GM21390 (cell line): ENCODE data around the gene SAMD4B.
A peak's percentile ranks its signal among the peaks of the same experiment; 100 is the strongest.
"Not testable (repeated sequence)": the region's sequence is repeated elsewhere in the genome, so short reads cannot be mapped to it uniquely, and the experiment has no call there.

Experiments
- ATAC-seq: cut with Tn5 transposase; IDR thresholded peaks from one replicate; pipeline ENCODE4 v1.9.1; 2021; ENCODE audit not compliant: unreplicated experiment

Gene SAMD4B, protein sequence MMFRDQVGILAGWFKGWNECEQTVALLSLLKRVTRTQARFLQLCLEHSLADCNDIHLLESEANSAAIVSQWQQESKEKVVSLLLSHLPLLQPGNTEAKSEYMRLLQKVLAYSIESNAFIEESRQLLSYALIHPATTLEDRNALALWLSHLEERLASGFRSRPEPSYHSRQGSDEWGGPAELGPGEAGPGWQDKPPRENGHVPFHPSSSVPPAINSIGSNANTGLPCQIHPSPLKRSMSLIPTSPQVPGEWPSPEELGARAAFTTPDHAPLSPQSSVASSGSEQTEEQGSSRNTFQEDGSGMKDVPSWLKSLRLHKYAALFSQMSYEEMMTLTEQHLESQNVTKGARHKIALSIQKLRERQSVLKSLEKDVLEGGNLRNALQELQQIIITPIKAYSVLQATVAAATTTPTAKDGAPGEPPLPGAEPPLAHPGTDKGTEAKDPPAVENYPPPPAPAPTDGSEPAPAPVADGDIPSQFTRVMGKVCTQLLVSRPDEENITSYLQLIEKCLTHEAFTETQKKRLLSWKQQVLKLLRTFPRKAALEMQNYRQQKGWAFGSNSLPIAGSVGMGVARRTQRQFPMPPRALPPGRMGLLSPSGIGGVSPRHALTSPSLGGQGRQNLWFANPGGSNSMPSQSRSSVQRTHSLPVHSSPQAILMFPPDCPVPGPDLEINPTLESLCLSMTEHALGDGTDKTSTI

DNA sequence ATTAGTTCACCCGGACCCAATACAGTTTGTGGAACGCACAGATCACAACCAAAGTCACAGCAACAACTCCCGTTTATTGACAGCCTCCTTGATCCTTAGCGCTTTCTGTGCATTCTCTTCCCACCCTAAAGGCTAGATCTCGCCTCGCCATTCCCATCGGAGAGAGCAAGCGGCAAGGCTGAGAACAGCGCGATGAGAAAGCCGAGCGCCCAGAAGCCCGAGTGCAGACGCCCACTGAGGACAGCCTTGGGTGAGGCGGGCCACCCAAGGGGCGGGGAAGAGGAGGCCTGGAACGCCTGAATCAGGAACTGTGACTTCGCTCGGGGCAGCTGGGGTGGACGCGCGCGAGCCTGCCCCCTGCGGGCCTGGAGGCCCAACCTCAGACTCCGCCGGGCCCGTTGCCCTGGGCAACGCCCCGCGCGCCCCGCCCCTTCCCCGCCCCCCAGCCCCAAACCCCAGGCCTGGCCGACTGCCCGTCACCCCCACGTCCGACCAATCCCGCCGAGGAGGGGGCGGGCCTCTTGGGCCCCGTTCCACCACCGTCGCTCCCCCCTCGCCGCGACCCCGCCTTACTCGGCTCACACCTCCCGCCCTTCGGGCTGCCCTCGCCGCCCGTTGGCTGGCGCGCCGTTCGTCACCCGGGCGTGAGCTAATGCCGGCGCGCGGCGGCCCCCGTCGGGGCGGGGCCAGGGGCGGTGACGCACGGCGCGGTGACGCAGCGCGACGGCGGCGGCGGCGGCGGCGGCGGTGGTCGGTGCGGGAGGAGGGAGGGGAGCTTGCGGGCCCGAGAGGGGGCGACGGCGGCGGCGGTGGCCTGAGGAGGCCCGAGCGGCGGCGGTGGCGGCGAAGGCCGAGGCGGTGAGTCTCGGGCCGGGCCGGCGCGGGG lies at the start of gene SAMD4B:
TSS of gene SAMD4B (plus strand) at position 703 of the 886 bp plus-strand sequence. CDS start 14,473 bp downstream, outside the sequence.
- ATAC-seq: peak; percentile 86

DNA sequence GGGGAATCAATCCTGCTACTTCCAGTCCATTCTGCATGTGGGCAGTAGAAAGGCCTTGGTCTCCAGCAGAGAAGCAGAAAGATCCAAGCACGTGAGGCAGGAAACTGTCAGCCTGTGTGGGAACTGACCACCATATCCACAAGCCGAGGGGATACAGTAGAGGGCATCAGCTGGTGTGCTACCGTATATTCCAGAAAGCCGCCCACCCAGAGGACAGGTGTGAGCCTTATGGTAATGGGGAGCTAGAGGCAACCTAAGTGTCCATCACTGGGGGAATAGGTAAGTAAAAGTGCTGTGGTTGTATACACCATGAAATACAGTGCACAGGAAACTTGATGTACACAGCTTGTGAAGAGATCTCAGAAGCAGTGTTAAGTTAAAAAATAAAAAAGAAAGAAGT lies 48.8 kb upstream of the SAMD4B start:
- no peak for ATAC-seq

DNA sequence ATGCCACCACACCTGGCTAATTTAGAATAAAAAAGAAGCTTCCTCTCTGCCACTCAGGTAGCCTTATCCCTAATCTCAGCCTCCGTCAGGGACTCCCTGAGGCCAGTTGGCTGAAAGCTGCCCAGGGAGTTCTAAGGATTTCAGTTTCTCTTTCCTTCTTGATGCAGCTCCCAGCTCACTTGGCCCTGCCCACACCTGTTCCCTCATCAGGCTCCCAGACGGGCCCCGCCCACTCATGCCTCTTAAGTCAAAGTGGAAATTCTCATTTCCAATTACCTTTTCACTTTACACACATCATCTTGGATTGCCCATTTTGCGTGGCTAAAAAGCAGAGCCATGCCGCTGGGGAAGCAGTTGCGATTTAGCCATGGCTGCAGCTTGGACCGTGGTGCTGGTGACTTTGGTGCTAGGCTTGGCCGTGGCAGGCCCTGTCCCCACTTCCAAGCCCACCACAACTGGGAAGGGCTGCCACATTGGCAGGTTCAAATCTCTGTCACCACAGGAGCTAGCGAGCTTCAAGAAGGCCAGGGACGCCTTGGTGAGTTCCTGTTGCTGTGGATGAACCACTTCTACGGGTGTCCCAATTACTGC lies 46.1 kb upstream of the SAMD4B start, which contains the start of gene IFNL1:
TSS of gene IFNL1 (plus strand) at position 353 of the 591 bp plus-strand sequence. CDS start at position 368, 15 bp downstream.
- ATAC-seq: no peak

DNA sequence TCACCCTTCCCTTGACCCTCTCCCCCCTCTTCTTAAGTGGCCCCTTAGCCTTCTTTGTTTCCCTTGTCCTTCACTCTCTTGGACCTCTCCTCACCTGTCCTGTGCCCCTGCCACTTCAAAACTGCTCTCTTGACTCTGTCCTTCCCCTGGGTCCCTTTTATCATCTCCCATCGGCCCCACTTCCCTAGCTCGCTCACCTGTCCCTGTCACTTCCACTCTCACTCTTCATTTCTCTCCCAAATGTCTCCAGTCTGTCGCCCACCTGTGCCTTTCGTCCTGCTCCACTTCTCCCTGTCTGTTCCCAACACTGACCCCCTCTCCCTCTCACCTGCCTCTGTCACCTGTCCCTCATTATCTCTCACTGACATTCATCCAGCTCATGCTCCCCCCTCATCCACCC lies 45.3 kb upstream of the SAMD4B start:
- ATAC-seq: no peak

DNA sequence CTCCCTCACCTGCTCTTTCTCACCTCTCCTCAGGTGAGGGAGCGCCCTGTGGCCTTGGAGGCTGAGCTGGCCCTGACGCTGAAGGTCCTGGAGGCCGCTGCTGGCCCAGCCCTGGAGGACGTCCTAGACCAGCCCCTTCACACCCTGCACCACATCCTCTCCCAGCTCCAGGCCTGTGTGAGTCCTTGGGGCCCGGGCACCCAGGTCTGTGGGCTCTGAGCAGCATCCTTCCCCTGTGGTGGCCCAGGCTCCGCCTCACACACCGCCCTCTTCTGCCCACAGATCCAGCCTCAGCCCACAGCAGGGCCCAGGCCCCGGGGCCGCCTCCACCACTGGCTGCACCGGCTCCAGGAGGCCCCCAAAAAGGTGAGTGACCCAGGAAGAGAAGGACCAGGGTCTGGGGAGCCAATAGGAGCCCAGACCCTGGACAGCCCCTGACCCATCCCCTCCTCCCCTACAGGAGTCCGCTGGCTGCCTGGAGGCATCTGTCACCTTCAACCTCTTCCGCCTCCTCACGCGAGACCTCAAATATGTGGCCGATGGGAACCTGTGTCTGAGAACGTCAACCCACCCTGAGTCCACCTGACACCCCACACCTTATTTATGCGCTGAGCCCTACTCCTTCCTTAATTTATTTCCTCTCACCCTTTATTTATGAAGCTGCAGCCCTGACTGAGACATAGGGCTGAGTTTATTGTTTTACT lies 44.1 kb upstream of the SAMD4B start:
- ATAC-seq: no peak

DNA sequence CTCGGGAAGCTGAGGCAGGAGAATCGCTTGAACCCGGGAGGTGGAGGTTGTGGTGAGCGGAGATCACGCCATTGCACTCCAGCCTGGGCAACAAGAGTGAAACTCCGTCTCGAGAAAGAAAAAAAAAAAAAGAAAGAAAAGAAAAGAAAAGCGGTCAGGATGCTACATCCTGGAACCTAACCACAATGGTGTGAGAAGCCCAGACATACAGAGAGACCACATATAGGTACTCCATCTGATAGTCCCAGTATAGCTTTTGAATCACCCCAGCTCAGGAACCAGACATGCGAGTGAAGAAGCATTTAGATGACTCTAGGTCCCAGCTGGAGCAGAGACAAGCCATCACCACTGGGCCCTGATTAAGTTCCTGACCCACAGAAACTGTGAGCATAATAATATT lies 42.8 kb upstream of the SAMD4B start:
- no peak for ATAC-seq

DNA sequence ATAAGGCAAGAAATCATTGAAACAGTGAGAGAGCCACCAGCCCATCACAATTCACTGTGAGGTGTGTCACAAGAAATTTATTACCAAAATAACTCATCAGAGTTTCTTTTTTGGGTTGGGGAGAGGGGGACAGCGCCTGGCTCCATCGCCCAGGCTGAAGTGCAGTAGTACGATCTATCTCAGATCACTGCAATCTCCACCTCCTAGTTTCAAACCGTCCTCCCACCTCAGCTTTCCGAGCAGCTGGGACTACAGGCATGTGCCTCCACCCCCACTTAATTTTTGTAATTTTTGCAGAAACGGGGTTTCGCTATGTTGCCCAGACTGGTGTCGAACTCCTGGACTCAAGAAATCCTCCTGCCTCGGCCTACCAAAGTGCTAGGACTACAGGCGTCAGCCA lies 42.4 kb upstream of the SAMD4B start:
- no peak for ATAC-seq

DNA sequence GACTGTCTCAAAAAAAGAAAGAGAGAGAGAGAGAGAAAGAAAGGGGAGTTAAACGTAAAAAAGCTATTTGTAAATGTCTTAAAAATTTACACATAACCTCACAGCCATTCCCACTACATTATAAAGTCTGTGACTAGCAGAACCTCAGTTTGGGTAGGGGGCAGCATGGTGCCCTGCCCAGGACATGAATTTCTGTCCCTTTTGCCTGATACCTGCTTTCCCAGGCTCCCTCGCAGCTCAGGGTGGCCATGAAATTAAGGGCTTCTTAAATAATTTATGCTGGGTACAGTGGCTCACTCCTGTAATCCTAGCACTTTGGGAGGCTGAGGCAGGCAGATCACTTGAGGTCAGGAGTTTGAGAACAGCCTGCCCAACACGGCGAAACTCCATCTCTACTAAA lies 41.2 kb upstream of the SAMD4B start:
- ATAC-seq: no peak

DNA sequence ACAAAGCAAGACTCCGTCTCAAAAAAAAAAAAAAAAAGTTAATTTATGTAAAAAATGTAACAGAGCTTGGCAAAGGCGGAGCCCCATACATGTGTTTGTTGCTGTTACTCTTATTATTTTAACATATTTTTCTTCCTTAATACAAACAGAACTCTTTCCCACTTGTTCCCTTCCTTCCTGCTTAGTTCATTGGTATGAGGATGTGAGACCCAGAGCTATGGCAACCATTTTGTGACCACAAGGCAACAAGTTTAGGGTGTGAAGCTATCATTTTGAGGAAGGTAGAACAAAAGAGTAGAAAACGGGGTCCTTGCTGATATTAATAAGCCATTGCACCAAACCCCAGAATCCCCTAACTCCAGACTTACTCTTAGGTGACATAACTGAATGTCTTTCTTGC lies 40.7 kb upstream of the SAMD4B start:
- no peak for ATAC-seq

DNA sequence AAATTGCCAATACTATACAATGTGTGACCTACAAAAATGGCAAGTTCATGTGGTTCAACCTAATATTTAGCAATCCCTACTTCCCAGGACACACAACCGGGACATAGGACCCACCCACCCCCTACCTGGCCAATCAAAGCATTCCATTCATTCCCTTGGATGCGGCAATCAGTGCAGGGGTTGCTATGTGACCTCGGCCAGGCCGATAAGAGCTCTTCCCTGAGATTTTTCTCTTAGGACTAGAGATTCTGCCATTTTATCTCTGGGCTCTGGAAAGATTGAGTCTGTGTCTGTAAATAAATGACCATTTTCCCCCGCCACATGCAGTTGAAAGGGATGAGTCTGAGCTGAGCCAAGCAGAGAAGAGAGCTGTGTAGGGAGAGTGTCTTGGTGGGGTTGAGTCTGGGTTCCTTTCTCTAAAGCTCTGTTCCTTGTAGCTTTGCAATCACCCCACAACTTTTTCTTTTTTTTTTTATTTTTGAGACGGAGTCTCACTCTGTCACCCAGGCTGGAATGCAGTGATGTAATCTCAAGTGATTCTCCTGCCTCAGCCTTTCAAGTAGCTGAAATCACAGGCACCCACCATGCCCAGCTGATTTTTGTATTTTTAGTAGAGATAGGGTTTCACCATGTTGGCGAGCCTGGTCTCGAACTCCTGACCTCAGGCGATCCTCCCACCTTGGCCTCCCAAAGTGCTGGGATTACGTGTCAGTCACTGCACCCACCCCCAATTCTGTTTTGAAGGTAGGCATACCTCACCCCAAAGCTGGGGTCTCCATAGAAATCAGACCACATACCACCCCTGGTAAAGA lies 38.6 kb upstream of the SAMD4B start:
- no peak for ATAC-seq

DNA sequence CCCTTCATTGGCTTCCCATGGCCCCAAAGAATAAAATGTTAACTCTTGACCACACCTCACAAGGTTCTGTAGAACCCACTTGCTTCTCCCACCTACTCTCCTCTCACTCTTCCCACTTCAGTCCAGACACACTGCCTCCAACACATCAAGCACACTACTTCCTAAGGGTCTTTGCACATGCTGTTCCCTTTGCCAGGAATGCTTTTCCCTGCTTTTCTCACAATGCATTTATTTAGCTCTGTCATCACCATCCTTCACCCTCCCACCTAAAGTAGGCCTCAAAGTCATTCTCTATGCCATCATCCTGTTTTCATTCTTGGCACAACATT lies 38.1 kb upstream of the SAMD4B start:
- no peak for ATAC-seq

DNA sequence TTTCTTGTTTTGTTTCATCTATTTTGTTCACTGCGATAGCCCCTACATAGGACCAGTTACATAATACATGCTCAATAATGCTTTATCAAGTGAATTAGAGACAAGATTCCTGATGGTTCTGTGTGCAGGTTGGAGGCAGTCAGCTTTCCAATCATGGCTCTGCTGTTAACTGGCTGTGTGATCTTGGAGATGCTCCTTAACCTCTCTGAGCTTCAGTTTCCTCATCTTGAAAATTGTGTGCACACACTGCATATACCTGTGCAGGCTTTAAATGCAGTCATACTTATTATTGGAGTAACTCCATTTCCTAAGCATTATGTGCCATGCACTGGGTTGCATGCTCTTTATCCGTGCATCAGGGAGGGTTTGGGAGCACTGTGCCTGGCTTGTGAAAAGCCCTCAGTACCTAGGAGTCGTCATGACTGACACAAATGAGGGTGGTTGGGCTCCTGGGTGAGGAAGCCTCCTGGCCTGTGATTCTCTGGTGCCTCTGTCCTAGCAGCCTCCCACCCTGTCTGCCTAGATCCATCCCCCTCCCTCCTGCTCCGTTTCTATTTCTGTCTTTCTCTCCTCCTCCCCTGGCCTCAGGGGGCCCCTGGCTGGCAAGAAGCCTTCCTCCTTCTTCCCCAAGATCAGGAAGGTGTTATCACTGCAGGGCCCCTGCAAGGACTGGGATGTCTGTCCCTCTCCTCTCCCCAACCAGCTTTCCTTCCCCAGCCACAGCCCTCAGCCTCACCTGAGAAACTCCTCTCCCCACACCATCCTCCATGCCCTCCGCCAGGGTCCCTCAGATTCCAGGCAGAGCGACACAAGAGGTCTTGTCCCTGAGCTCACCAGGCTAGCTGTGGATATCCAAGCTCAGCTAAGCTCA lies 37.3 kb upstream of the SAMD4B start:
- ATAC-seq: no peak

DNA sequence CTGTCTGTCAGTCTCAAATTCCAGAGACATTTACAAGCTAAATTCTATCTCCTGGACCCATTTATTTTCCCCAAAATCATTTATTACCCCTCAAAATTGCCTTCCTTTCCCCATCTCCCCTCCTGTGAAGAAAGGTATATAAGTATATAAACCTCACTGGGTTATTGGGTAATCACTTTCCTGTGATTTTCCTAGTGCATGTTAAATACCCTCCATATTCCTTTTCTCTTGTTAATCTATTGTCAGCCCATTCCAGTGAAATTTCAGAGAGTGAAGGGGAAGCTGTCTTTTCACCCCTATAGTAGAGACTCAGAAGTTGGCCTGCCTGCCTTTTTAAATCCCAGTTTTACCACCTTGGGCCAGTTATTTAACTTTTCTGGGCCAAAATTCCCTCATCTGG lies 36.1 kb upstream of the SAMD4B start:
- ATAC-seq: no peak

DNA sequence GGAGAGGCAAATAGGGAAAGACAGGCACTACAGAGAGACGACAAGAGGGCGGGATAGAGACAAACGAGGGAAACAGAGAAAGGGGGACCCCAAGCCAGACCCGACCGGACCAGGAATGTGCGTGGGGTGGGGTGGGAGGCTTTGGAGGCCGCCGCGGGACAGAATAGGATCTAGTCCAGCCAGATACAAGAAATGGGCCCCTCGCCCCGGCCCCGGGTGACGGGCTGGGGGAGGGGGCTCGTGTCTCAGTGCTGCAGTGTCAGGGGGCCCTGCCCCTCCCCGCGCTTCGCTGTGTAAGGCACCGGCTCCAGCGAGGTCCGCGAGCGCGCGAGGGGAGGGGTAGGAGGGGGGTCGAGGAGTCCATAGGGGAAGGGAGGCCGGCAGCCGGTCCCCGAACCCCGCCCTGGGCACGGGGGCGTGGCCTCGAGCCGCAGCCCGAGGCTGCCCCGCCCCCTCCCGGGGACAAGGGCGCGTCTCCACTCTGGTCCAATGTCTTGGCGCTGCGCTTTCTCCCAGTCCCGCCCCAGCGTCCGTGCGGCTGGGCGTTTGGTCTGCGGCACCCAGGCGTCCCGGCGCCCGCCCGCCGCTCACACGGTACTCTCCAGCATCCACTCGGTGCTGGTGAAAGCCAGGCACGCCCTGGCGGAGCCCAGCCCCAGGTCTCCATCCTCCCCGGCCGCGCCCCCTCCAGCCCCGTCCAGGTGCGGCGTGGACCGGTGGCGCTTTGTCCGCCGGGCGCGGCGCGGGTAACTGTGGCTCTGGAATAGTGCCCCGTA lies 35.0 kb upstream of the SAMD4B start:
- no peak for ATAC-seq

DNA sequence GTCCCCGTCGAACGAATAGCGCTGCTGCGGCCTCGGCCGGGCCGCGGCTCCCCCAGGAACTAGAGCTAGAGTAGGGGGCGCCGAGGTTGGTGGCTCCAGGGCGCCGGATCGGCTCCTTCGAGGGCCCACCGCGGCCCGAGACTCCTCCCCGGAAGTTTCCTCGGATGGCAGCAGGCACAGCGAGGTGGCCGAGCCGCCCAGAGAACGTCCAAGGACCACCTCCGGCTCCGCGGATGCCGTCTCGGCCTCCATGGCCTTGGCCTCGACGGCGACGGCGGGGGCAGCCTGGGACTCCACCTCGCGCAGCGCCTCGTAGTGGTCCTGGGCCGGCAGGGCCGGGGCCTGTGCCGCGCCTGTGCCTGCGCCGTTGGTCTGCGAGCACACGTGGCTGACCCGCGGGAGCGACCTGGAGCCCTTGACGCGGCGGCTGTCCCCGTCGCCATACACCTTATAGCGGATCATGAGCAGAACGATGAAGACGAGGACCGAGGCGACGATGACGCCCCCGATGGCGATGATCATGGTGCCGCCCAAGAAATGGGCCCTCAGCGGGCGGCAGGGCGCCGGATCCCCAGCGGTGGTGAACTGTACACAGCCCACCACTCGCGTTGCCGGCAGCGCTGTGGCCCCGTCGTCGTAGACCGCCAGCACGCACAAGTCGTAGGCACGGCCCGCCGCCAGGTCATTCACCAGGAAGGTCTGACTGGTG lies 34.2 kb upstream of the SAMD4B start:
- no peak for ATAC-seq

DNA sequence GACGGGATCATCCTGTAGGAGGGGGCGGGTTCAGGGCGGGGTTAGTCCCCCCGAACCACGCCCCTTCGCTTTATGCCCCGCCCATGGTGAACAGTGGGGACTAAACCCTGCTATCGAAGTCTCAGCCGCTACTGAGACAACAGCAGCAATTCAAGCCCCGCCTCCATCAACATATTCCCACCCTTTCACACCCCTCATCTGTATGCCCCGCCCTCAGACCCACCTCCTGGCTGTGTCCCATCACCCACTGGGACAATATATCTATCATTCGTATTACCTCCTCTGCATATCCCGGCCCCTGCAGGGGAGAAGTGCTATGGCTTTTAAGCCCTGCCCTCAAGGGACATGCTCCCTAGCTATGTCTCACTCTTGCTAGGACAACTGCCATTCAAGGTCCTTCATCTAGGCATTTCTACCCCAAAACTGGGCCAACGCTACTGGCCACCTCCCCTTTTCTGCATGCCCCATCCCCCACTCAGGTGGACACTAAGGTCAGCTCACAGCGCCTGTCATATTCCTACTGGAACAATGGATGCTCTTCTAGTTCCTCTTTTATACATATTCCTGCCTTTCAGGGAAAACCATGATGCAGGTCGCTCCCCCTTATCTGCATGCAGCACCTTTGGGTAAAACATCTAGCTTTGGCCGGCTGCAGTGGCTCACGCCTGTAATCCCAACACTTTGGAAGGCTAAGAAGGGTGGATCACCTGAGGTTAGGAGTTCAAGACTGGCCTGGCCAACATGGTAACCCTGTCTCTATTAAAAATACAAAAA lies 33.5 kb upstream of the SAMD4B start:
- no peak for ATAC-seq

DNA sequence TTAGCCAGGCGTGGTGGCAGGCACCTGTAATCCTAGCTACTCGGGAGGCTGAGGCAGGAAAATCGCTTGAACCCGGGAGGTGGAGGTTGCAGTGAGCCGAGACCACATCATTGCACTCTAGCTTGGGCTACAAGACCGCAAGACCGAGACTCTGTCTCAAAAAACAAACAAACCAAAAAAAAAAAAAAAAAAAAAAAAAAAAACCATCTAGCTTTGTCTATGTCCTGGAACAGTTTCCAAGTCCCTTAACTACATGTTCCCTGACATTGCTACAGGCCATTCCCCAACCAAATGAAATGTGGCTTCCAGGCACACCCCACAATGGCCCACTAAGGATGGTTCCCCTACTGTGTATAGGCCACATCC lies 32.9 kb upstream of the SAMD4B start:
- ATAC-seq: not testable (repeated sequence)
